ENCODE results near the gene NAALADL2.
"Not testable (repeated sequence)": the region's sequence is repeated elsewhere in the genome, so short reads cannot be mapped to it uniquely, and the experiment has no call there.

Gene NAALADL2

DNA sequence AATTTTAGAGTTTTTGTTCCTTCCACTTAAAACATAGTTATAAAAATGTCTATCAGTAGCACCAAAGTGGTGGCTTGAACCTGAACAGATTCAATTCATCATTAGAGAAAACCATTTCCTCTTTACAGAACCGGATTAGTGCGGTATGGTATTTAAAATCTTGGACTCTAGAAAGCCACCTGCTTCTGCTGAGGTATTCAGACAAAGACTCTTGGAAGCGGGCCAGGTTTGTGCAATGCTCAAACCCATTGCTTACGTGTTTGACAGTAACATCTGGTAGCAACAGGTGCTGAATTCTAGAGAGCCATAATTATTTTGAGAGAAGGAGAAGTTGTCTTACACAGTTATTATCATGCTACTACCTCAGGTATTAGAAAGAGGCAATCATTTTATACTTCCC is 290.5 kb downstream of the NAALADL2 start:
- no peak for DNase-seq

DNA sequence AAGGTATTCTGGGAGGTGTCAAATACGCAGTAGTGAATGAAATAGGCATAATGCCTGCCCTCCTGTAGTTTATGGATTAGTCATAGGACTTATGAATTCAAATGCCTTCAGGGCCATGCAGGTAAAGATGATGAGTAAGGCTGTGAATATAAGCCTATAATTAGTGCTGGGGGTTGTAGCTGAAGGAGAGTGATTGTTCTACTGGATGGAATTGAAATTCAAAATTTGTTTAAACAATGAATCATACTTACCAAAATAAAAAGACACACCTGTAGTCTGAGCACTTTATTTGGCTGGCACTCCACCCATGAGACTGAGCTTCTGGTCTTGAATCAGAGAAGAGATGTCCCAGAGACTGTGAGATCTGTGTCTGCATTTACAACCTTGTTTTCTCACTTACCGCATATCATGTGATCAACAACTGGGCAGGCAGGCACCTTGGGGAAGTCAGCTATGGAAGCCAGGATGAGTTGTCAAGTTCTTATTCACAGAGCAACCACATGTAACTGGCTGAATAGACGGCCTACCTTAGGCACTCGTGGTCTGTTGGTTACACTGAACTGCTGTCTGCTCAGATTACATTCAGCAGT is 291.8 kb downstream of the NAALADL2 start:
- no peak for DNase-seq

DNA sequence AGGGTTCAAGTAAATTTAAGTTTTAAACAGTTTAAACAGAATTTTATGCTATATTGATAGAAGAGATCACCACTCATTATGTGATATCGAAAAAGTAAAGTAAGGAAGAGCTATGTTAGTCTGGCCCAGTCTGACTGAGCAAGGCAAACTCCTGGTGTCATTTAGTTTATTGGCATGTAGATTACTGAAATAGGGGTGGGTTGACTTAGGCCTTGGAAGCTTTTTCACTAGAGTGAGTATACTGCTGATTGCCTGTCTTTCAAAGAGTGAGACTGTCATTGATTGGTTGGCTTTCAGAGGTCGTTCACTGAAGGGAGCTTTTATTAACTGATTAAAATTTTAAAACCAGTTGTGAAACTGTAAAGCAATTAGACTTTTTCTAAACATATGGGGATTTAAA is 294.5 kb downstream of the NAALADL2 start:
- no peak for DNase-seq

DNA sequence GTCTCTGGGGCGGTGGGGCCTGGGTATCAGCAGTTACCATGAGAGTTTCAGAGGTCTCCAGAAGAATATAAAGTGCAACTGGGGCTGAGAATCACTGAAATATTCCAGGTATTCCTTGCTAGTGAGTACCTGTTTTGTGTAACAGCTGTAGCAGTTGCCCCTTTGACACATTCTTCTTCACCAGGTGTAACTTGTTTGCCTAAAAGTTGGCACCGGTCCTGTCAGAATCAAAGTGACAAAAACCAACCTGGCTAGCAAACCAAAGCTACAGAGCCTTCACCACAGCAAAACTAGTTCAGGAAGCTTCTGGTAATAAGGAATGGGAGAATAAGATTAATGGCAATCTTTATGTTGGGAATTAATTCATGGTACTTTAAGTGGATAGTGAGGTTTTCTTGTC is 296.0 kb downstream of the NAALADL2 start:
- DNase-seq: no peak

DNA sequence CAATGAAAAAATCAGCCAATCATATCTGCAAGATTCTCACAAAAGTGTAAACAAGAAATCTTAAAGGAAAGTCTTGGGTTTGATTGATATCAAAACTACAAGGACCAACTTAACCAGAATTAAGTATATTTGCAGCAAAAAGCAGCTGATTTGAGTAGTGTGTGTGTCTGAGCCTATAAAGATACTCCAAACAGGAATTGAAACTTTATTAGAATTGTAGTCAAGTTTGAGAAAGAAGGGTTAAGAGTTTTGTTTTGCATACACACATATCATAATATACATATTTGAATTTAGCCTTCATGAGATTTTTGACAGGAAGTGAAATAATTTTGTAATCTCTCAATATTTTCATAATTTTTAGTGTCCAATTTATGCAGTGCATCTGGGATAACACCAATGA is 300.1 kb downstream of the NAALADL2 start:
- DNase-seq: no peak

DNA sequence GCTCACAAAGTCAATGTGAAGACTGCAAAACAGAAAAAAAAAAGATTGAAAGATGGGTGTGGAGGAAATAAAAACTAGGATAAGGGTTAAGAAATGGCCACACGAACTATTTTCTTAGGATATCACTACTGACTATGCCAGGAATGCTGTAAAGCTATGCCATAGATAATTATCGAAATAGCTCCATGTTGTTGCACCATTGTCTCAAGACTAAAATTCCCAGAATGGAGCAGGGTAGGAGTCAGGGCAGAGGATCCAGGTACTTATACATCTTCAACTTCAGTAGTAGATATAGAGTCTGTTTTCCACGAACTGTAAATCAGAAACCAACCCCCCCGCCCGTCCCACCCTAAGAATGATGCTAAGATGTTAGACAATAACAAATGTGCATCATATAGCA is 302.2 kb downstream of the NAALADL2 start:
- DNase-seq: no peak

DNA sequence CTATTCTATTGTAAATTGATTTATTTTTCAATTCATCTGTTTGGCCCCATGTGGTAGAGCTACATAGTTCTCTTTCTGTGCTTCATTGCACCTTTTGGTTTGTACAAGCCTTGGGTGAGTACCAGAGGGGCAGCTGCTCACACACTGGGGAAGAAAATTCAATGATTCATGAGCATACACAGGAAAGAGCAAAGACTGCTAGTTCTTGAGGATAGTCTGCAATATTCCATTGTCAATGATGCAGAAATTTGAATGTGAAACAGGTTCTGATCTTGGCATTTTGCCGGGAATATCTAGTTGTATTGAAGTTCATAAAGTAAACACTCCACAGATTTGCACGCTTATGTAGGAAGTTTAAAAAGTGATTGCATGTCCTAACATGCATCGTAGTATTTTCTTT is 304.6 kb downstream of the NAALADL2 start:
- DNase-seq: no peak

DNA sequence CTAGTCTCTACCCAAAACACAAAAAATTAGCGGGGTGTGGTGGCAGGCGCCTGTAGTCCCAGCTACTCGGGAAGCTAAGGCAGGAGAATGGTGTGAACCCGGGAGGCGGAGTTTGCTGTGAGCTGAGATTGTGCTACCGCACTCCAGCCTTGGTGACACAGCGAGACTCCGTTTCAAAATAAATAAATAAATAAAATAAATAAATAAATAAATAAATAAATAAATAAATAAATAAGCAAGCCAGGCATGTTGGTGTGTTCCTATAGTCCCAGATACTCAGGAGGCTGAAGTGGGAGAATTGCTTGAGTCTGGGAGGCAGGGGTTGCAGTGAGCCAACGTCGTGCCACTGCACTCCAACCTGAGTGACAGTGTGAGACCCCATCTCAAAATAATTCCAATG is 314.0 kb downstream of the NAALADL2 start:
- DNase-seq: not testable (repeated sequence)

DNA sequence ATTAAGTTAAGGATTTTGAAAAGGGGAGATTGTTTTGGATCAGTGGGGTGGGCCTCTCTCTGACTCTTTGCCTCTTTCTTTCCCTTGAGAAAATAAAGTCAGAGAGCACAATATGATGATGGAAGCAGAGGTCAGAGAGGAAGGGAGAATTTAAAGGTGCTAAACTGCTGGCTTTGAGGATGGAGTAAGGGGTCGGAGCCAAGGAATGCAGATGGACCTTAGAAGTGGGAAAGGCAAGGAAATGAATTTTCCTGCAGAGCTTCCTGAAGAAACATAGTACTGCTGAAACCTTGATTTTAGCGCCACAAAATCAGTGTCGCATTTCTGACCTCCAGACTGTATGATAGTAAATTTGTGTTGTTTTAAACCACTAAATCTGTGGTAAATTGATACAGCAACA is 317.4 kb downstream of the NAALADL2 start:
- no peak for DNase-seq

DNA sequence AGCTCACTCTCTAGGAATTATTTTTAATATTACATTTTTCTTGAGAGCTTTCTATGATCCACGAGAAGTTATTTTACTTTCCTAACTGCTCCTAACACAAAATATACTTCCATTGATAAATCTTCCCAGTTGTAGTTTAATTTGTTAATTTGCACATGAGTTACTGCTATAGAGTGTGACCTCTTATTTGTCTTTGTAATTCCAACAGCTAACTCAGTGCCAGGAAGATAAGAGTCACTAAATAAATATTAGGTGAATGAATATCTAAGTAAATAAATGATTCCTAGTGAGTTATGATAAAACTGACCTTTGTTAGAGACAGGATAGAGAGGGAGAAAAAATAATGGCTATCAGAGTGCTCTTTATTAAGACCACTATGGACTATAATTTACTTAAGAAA is 319.9 kb downstream of the NAALADL2 start:
- DNase-seq: no peak

DNA sequence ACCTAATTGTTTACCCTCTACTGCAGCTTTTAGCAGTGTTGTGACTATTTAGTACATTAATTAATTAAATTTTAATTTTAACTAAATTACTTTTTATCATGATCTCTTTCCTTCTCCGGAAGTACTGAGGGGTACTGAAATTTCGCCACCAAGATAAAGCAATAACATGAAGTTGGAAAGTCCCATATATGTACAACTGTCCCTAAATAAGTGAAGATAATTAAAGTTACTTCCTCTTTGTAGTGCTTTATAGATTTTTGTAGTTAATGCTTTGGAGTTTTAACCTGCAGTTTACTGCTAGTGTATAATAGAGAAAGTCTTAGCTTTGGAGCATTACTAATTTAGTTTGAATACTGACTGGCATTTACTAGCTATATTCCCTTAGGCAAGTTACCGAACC is 325.3 kb downstream of the NAALADL2 start:
- no peak for DNase-seq

DNA sequence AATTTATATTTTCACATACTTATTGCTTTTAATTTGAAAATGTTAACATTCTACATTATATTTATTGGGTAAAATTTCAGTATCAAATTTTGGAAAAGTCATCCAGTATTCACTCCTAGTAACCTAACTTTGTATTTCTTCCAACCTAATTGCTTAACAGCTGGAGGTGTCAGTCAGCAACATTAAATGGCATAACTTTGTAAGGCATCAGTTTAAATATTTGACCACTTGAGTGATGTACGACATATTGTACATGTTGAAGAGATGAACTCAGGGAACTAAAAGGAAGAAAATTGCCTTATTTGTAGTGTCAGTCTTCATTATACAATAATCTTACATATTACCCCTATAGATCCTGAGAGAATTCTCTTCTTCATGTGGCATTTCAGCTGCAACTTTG is 326.8 kb downstream of the NAALADL2 start:
- DNase-seq: no peak

DNA sequence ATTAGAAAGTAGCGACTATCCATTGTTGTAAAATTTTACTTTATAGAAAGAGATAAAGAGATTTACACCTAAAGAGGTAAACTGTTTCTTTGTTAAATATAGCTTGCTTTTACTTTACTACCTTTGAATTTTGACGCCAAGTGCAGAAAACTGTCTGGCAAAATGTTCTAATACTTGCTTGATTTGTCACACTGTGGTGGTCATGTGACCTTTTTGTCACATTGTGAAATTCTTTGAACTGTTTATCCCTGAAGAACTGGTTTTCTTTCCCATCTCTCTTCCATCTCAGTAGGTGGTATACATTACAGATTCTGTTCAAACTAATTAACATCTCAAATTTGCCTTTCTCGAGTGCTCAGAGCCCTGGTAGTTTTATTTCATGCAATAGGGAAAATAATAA is 327.4 kb downstream of the NAALADL2 start:
- DNase-seq: no peak

DNA sequence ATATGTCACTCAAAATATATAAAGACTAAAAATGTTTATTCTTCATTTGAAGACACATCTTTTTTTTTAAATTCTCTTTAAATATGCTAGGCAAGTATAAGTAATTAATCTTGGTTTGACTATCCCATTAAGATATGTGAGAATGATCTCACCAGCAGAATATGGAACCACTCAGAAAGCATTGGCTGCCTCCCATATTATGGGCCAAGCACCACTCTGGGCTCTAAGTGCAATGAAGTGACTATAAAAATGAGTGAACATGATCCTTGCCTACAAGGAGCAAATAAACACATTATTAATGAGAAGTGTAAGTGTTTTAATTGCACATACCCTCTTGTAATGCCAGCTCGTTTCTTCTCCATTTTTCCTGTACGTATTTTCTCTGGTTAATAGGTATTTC is 328.5 kb downstream of the NAALADL2 start:
- no peak for DNase-seq

DNA sequence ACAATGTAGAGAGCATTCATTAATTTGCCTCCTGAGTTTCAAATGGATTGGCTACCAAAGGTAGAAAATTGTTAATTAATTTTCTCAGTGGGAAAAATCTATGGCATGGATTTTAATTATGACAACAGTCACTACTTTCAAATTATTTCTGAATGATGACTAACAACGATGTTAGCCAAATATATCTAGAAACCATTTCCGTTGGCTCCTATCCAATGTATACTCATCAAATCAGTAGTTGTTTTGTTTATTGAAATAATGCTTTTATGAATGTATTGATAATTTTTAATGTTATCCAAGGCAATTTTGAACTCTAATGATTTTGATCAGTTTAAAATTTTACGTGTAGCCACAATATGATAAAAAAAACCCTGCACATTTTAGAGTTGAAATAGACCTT is 333.4 kb downstream of the NAALADL2 start:
- no peak for DNase-seq

DNA sequence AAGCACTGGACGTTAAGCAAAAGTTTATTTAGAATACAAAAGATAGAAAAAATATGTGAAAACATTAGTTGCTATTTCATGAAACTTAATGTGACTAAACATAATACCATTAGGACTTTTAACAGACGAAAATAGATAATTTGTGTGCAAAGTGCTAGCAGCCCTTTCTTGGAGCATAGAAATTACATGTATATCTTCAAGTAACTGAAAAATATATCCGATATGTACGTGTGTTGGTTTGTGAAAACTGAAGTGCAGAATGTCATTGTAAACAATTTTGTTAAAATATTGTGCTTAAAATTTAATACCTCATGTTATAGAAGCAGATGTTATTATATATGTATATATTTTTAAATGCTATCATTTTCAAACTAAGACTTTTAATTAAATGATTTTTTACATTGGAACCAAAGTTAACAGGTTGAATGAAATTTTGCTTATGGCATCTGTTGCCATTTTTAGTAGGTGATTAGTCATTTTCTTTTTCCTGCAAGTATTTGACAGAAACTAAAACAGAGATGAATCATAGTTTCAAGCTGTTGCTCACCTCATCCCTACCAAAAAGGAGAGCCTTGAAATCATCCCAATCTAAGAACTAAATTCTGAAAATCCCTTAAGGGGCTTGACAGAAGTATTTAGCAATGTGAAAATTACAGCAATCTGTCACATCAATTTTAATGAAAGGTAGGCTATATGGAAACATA is 334.8 kb downstream of the NAALADL2 start:
- no peak for DNase-seq

DNA sequence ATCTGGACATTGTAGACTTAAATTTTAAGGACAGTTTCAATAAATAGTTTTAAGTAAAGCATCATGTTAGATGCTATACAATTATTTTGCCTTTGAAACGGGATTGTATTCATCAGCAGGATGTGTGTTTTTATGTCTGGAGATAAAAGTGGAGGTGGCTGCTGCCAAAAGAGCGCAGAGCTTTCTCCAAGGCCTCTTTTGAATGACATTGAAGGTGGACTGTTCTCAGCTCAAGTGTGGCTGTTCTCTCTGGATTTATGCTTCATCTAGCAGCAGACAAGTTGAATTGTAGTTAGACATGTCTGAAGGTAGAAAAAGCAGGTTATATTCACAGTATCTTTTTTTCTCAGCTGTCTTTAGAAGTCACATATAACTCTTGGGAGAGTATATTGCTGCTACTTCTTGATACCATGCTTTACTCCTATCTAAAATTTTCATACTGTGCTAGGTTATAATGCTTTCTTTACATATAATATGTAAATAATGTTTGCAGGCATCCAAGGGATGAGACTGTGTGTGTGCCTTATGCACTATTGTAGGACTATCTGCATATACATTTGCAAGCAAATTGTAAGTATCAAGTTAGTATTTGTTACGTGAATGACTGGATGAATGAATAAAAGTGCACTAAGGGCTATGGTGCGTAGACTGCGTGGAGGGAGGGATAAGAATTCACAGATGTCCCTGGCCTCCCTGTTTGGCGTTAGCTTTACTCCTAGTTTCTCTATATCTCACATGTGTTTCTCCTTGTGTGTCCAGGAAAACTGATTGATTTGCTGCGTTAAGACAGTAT is 340.1 kb downstream of the NAALADL2 start:
- no peak for DNase-seq

DNA sequence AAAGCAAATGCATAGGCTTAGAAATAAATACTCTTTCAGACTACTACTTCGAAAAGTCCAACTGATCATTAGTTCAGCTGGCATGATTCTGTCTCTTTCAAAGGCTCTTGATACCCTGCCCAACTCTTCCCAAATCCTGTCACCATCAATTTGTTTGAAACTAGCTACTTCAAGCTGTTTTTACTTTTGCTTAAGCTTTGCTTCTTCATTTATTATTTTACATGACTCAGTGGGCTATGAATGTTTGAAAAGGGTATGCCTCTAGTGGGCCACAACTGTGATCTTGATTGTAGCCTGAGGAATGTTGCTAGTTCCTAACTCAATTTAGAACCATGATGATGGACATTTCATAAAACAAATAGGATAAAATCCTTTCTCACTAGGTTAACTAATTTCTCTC is 340.8 kb downstream of the NAALADL2 start:
- no peak for DNase-seq

DNA sequence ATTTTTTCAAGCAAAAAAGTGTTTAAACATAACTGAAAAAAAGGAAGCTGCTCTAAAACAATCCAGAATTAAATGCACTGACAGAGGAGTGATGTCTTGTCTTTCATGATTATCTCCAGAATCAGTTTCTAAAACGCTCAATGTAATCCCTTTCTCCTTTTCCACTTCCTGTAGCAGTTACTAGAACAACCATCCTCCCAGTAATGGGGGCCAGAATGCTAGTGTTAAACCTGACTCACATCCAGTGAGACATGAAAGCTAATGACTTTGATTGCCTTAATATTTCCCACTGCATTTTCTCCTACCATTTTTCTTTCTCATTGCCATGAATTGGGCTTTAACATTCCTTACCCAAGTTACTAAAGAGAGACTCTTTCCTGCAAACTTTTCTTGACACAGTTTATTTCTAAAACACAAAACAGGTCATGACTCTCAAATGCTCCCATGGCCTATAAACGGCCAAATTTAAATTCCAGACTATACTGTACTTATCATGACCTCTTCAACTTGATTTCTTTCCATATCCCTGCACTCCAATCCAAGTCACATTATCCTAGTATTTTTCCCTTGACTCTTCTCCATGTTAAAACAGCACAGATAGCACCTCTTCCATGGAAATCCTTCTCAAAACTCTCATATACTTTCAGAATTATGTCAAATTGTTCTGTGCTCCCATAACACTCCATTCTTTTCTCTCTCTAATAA is 341.4 kb downstream of the NAALADL2 start:
- DNase-seq: no peak

DNA sequence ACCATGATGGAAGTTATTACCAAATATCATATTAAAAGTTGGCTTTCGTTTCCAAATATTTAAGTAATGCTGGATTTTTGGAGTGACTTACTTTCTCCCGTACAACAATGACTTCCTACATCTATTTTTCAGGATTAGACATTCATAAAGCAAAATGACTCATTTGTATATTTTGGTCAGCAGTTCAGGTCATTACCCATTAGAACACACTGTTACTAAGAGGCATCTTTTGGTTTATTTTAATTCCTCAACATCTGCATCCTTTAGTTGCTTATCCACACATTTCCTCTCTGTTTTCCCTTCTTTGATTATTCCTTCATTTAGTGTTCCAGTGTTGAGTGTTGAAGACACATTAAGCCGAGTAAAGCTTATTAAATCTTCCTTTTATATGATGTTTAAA is 348.2 kb downstream of the NAALADL2 start:
- DNase-seq: no peak

DNA sequence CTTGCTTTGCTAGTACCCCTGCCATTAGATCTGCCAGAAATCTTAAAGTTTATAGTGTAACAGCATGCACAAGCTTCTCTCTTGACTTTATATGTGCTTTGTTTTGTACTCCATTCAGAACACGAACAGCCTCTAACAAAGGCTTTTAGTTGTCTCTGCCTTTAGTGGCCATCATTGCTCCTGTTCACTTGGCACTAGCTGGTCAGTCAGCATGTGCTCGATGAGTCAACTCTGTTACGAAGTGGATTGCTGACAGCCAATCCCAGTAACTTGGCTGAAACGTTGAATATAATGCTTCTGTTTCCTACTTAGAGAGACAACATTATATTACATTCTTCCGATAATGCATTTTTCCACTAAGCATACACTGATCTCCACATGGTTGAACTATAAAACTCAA is 349.2 kb downstream of the NAALADL2 start:
- no peak for DNase-seq

DNA sequence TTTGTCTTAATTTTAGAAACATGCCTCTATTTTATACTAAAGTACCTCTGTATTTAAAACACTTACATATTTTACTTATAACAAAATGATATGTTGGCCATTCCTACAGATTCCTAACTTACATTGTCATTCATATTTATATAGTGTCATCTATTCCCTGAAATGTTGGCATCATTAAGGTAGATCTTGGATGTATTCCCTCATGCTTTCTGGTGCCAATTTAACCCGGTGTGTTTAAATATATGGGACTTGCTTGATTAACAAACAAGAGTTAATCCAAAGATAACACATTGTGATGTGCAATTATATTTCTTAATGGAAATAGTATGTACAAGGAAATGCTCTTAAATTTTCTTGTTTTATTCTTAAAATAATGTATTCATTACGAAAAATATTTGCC is 352.3 kb downstream of the NAALADL2 start:
- DNase-seq: no peak

DNA sequence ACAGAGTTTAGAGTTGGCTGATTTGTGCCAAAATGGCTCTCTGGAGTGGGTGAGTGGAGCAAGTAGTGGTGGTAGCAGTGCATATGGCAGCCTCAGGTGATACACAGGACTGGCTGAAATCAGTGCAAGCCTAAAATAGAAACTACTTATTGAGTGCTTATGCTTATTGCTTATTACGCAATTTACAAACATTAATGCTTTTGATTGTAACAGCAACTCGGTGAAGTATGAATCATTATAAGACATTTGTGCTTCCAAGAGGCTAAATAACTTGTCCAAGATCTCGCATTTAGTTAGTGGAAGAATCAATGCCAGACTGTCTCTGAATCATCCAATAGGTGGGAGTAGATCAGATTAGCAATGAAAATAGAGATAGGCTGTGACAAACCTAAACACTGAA is 353.8 kb downstream of the NAALADL2 start:
- no peak for DNase-seq

DNA sequence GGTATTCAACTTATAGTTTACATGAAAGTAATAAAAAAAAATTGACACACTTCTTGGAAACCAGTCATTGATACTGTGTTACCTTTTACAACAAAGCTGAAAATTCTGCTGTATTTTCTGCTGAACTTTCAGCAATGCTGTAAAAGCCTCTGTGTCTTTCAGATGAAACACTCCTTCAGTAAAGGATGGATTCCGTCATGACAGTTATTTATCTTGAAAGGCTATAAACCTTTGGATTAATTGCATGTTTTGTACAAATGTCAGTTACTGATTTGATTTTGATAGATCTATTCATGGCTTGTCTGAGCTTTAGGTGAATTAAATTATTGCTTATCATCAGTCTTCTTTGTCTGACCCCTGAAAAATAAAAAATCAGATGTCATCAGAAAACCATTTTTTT is 355.1 kb downstream of the NAALADL2 start:
- DNase-seq: no peak
